HepG2 (cell line): ENCODE results near the gene DNAJC4. TPM values are rescaled to one million over a fixed set of nuclear protein-coding genes. Genes with fewer than 3 reads are reported as not detected.

Source experiments
- CENPT ChIP-seq: sonication (generic); formaldehyde crosslinking; IDR thresholded peaks from 2 replicates; pipeline ENCODE4 v1.8.0; 2022; ENCODE audit warnings: low read depth, mild to moderate bottlenecking, moderate library complexity, missing genetic modification reagents
- DMAP1 ChIP-seq: IDR thresholded peaks from 2 replicates; pipeline ENCODE4 v1.6.1; 2016
- DR1 ChIP-seq: sonication (generic); formaldehyde crosslinking; IDR thresholded peaks from 2 replicates; pipeline ENCODE4 v1.8.0; 2021; ENCODE audit warnings: mild to moderate bottlenecking, missing genetic modification reagents, inconsistent platforms
- ELF4 ChIP-seq: sonication (generic); formaldehyde crosslinking; IDR thresholded peaks from 2 replicates; pipeline ENCODE4 v1.5.0; 2020; ENCODE audit warnings: missing genetic modification reagents, mild to moderate bottlenecking, moderate library complexity, borderline replicate concordance
- HNF4A ChIP-seq: sonication (generic); formaldehyde crosslinking; IDR thresholded peaks from 2 replicates; pipeline ENCODE4 v1.4.0; 2020; ENCODE audit warnings: missing genetic modification reagents
- KDM5B ChIP-seq: sonication (generic); formaldehyde crosslinking; IDR thresholded peaks from 2 replicates; pipeline ENCODE4 v1.4.0; 2020; ENCODE audit warnings: missing genetic modification reagents, mild to moderate bottlenecking, borderline replicate concordance
- MEF2D ChIP-seq: sonication (generic); formaldehyde crosslinking; IDR thresholded peaks from 2 replicates; pipeline ENCODE4 v1.5.1; 2020; ENCODE audit warnings: mild to moderate bottlenecking, missing genetic modification reagents
- SAP130 ChIP-seq: IDR thresholded peaks from 2 replicates; pipeline ENCODE4 v1.6.1; 2016; ENCODE audit warnings: low read depth
- ZIK1 ChIP-seq: sonication (generic); formaldehyde crosslinking; IDR thresholded peaks from 2 replicates; pipeline ENCODE4 v1.5.0; 2020; ENCODE audit warnings: mild to moderate bottlenecking, low read depth, missing genetic modification reagents, borderline replicate concordance
- ZMYM4 ChIP-seq: sonication (generic); formaldehyde crosslinking; IDR thresholded peaks from 2 replicates; pipeline ENCODE4 v1.8.1; 2023; ENCODE audit warnings: mild to moderate bottlenecking, missing genetic modification reagents
- ZNF224 ChIP-seq: sonication (generic); formaldehyde crosslinking; IDR thresholded peaks from 2 replicates; pipeline ENCODE4 v1.5.0; 2020; ENCODE audit warnings: mild to moderate bottlenecking, missing genetic modification reagents
- ZNF251 ChIP-seq: sonication (generic); formaldehyde crosslinking; IDR thresholded peaks from 2 replicates; pipeline ENCODE4 v1.9.0; 2021; ENCODE audit warnings: mild to moderate bottlenecking, missing genetic modification reagents
- ZNF460 ChIP-seq: sonication (generic); formaldehyde crosslinking; IDR thresholded peaks from 2 replicates; pipeline ENCODE4 v1.5.1; 2020; ENCODE audit warnings: missing genetic modification reagents, mild to moderate bottlenecking, borderline replicate concordance
- ZNF496 ChIP-seq: sonication (generic); formaldehyde crosslinking; IDR thresholded peaks from 2 replicates; pipeline ENCODE4 v1.8.1; 2023; ENCODE audit warnings: mild to moderate bottlenecking, moderate library complexity, missing genetic modification reagents; ENCODE audit not compliant: insufficient replicate concordance
- ZNF788 ChIP-seq: sonication (generic); formaldehyde crosslinking; IDR thresholded peaks from 2 replicates; pipeline ENCODE4 v1.5.0; 2020; ENCODE audit warnings: mild to moderate bottlenecking, missing genetic modification reagents, borderline replicate concordance
- polyA plus RNA-seq, 8 experiments: library from polyadenylated mRNA; depleted of rRNA in 3 of 8; stranded (reverse) in 7 of 8; unstranded in 1 of 8; fragments of >200 nt; fragmentation: Illumina TruSeq in 4 of 8; extraction: Trizol in 4 of 8; gene quantifications; 2 replicates each; pipeline versions ENCODE4 v1.2.1 to v1.2.3, GENCODE V29; 2011 to 2016; ENCODE audit warnings: low read depth in 4 of 8, missing spikeins in 1 of 8, mixed read lengths in 1 of 8; ENCODE audit not compliant: insufficient read depth in 1 of 8
- total RNA-seq, 5 experiments: library from RNA; depleted of rRNA; stranded (reverse); fragments of >200 nt; fragmentation: Illumina TruSeq; extraction: Trizol; gene quantifications; 2 replicates each; pipeline ENCODE4 v1.2.3, GENCODE V29; 2016; ENCODE audit warnings: low read depth in 1 of 5
- TF ChIP-seq, protein P1 (sequence below): sonication (generic); formaldehyde crosslinking; IDR thresholded peaks from 2 replicates; pipeline ENCODE4 v1.5.0; 2020; ENCODE audit warnings: mild to moderate bottlenecking, missing genetic modification reagents
- TF ChIP-seq, protein P2 (sequence below): sonication (generic); formaldehyde crosslinking; conservative IDR thresholded peaks from 2 replicates; pipeline ENCODE4 v1.4.0; 2020; ENCODE audit warnings: missing genetic modification reagents
- TF ChIP-seq, protein P3 (sequence below): sonication (generic); formaldehyde crosslinking; IDR thresholded peaks from 2 replicates; pipeline ENCODE4 v1.9.0; 2021; ENCODE audit warnings: missing genetic modification reagents, mild to moderate bottlenecking, borderline replicate concordance
- TF ChIP-seq, protein P4 (sequence below): sonication (generic); formaldehyde crosslinking; IDR thresholded peaks from 2 replicates; pipeline ENCODE4 v1.5.0; 2020; ENCODE audit warnings: mild to moderate bottlenecking, missing genetic modification reagents
- TF ChIP-seq, protein P5 (sequence below): sonication (generic); formaldehyde crosslinking; conservative IDR thresholded peaks from 2 replicates; pipeline ENCODE4 v1.4.0; 2020; ENCODE audit warnings: missing genetic modification reagents

Gene DNAJC4
- total and polyA plus RNA-seq, 2 of the 13 experiments (the other 11 are each of a cell fraction or from before 2014, with no cell fraction given) = 10.3 to 60.8 TPM

DNA sequence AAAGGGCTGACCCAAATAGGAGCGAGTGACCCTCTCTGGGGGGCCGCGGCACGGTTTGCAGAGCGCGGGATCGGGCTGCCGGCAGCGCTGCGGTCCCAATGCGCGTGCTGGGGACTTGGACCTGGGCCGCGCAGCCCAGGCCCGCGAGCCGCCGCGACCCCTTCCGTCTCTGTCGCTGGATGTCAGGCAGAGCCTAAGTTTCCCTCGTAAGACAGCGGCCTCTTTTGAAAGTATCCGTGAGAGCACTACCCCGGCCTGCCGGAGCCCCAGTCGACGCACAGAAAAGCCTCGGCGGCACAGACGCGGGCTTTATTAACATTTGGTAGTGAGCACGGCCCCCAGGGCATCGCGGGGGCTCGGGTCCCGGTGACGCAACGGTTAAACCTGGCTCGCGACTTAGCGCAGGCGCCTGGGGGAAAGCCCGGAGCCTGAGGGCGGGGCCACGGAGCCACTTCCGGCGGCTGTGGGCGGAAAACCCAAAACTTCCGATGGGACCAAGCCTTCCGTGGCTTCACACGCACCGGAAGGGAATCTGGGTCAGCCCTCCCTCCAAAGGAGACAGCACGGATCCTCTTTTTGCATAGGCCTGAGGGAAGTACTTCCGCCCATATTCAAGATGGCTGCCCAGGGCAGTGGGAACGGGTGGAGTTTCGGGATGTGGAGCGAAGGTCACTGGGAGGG lies 39.3 kb downstream of the DNAJC4 start (continued):
- TF ChIP-seq, protein P1, sequence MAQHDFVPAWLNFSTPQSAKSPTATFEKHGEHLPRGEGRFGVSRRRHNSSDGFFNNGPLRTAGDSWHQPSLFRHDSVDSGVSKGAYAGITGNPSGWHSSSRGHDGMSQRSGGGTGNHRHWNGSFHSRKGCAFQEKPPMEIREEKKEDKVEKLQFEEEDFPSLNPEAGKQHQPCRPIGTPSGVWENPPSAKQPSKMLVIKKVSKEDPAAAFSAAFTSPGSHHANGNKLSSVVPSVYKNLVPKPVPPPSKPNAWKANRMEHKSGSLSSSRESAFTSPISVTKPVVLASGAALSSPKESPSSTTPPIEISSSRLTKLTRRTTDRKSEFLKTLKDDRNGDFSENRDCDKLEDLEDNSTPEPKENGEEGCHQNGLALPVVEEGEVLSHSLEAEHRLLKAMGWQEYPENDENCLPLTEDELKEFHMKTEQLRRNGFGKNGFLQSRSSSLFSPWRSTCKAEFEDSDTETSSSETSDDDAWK (CRISPR knock-in tag) = no peak
- TF ChIP-seq ELF4 (CRISPR knock-in tag) (peak; percentile 99), DMAP1 (peak; percentile 75), CENPT (CRISPR knock-in tag) (no peak), ZIK1 (CRISPR knock-in tag) (no peak; the same call in 1 of the 2 replicates), ZNF496 (CRISPR knock-in tag) (no peak), HNF4A (CRISPR knock-in tag) (peak; percentile 82; the same call in 1 of the 2 replicates), ZNF788 (CRISPR knock-in tag) (no peak; the same call in 1 of the 2 replicates), ZMYM4 (CRISPR knock-in tag) (peak; percentile 29; the same call in 1 of the 2 replicates), SAP130 (CRISPR knock-in tag) (peak; percentile 95), ZNF224 (no peak; the same call in 1 of the 2 replicates), DR1 (CRISPR knock-in tag) (no peak), MEF2D (peak; percentile 79), KDM5B (no peak; the same call in 1 of the 2 replicates), ZNF251 (CRISPR knock-in tag) (no peak), ZNF460 (CRISPR knock-in tag) (no peak; the same call in 1 of the 2 replicates)
- TF ChIP-seq, protein P2, sequence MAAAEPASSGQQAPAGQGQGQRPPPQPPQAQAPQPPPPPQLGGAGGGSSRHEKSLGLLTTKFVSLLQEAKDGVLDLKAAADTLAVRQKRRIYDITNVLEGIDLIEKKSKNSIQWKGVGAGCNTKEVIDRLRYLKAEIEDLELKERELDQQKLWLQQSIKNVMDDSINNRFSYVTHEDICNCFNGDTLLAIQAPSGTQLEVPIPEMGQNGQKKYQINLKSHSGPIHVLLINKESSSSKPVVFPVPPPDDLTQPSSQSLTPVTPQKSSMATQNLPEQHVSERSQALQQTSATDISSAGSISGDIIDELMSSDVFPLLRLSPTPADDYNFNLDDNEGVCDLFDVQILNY (CRISPR knock-in tag) = no peak
- TF ChIP-seq, protein P3, sequence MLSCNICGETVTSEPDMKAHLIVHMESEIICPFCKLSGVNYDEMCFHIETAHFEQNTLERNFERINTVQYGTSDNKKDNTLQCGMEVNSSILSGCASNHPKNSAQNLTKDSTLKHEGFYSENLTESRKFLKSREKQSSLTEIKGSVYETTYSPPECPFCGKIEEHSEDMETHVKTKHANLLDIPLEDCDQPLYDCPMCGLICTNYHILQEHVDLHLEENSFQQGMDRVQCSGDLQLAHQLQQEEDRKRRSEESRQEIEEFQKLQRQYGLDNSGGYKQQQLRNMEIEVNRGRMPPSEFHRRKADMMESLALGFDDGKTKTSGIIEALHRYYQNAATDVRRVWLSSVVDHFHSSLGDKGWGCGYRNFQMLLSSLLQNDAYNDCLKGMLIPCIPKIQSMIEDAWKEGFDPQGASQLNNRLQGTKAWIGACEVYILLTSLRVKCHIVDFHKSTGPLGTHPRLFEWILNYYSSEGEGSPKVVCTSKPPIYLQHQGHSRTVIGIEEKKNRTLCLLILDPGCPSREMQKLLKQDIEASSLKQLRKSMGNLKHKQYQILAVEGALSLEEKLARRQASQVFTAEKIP (CRISPR knock-in tag) = no peak
- TF ChIP-seq, protein P4, sequence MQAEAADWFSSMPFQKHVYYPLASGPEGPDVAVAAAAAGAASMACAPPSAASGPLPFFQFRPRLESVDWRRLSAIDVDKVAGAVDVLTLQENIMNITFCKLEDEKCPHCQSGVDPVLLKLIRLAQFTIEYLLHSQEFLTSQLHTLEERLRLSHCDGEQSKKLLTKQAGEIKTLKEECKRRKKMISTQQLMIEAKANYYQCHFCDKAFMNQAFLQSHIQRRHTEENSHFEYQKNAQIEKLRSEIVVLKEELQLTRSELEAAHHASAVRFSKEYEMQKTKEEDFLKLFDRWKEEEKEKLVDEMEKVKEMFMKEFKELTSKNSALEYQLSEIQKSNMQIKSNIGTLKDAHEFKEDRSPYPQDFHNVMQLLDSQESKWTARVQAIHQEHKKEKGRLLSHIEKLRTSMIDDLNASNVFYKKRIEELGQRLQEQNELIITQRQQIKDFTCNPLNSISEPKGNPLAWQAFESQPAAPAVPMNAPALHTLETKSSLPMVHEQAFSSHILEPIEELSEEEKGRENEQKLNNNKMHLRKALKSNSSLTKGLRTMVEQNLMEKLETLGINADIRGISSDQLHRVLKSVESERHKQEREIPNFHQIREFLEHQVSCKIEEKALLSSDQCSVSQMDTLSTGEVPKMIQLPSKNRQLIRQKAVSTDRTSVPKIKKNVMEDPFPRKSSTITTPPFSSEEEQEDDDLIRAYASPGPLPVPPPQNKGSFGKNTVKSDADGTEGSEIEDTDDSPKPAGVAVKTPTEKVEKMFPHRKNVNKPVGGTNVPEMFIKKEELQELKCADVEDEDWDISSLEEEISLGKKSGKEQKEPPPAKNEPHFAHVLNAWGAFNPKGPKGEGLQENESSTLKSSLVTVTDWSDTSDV (CRISPR knock-in tag) = no peak
- TF ChIP-seq, protein P5, sequence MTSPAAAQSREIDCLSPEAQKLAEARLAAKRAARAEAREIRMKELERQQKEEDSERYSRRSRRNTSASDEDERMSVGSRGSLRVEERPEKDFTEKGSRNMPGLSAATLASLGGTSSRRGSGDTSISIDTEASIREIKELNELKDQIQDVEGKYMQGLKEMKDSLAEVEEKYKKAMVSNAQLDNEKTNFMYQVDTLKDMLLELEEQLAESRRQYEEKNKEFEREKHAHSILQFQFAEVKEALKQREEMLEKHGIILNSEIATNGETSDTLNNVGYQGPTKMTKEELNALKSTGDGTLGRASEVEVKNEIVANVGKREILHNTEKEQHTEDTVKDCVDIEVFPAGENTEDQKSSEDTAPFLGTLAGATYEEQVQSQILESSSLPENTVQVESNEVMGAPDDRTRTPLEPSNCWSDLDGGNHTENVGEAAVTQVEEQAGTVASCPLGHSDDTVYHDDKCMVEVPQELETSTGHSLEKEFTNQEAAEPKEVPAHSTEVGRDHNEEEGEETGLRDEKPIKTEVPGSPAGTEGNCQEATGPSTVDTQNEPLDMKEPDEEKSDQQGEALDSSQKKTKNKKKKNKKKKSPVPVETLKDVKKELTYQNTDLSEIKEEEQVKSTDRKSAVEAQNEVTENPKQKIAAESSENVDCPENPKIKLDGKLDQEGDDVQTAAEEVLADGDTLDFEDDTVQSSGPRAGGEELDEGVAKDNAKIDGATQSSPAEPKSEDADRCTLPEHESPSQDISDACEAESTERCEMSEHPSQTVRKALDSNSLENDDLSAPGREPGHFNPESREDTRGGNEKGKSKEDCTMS (CRISPR knock-in tag) = no peak
